SK-N-MC (cell line): ENCODE data around the gene SNX30.

Experiments
- DNase-seq: peaks from one replicate; pipeline ENCODE4 v3.0.0-alpha.2; 2011; ENCODE audit warnings: low read depth, low spot score
- H3K27ac ChIP-seq: fragments of 200-600 bp; sonication (generic); 2 replicates; pipeline ENCODE4 v1.5.1; 2016; ENCODE audit warnings: mixed run types
- H3K36me3 ChIP-seq: fragments of 200-600 bp; sonication (generic); 2 replicates; pipeline ENCODE4 v1.6.1; 2017; ENCODE audit warnings: antibody characterized with exemption, low read length, mixed read lengths; ENCODE audit not compliant: insufficient read depth
- H3K4me3 ChIP-seq: fragments of 200-600 bp; sonication (generic); 2 replicates; pipeline ENCODE4 v1.5.1; 2016
- H3K9ac ChIP-seq: fragments of 200-600 bp; sonication (generic); 2 replicates; pipeline ENCODE4 v1.8.0; 2017; ENCODE audit warnings: mixed run types, mixed read lengths; ENCODE audit not compliant: insufficient read length
- H3K9me3 ChIP-seq: fragments of 200-600 bp; sonication (generic); 2 replicates; pipeline ENCODE4 v1.6.1; 2017; ENCODE audit warnings: low read depth, mild to moderate bottlenecking, antibody characterized with exemption, low read length, moderate library complexity, mixed read lengths
- EZH2 ChIP-seq: fragments of 200-600 bp; sonication (generic); IDR thresholded peaks from one replicate; pipeline ENCODE4 v1.6.1; 2017; ENCODE audit warnings: antibody characterized with exemption
- FOXP2 ChIP-seq: optimal IDR thresholded peaks from 2 replicates; pipeline ENCODE3; 2011; ENCODE audit warnings: mild to moderate bottlenecking, moderate library complexity; ENCODE audit not compliant: insufficient read depth; ENCODE audit errors: extremely low read length, control extremely low read depth
- POLR2AphosphoS5 ChIP-seq: IDR thresholded peaks from 2 replicates; pipeline ENCODE4 v1.6.1; 2012; ENCODE audit warnings: mild to moderate bottlenecking, low read depth, low read length, borderline replicate concordance

Gene SNX30

GRCh38 chr9:112784020-112784785 lies 33.6 kb downstream of the SNX30 start:
- Histone ChIP-seq H3K27ac (no peak overlapping the region), H3K9ac (no peak overlapping the region), H3K4me3 (no peak overlapping the region), H3K9me3 (no peaks in the 10 kb centered on the region), H3K36me3 (no peaks in the 10 kb centered on the region)
- no peak for TF ChIP-seq EZH2
- TF ChIP-seq POLR2AphosphoS5 = no peak
- TF ChIP-seq FOXP2 = no peak
- DNase-seq = no peak

- H3K4me3 ChIP-seq = no peak overlapping the region
- no peak for TF ChIP-seq FOXP2
- TF ChIP-seq POLR2AphosphoS5 = no peak
- no peak for TF ChIP-seq EZH2
- no peaks in the 10 kb centered on the region for H3K9me3 ChIP-seq
- DNase-seq = no peak
- no peaks in the 10 kb centered on the region for H3K36me3 ChIP-seq
- H3K9ac ChIP-seq = no peak overlapping the region
- H3K27ac ChIP-seq = no peak overlapping the region
Observed at GRCh38 chr9:112785986-112786385, 35.4 kb downstream of the SNX30 start.

- no peak for DNase-seq
- Histone ChIP-seq H3K36me3 (no peaks in the 10 kb centered on the region), H3K4me3 (no peak overlapping the region), H3K9me3 (no peaks in the 10 kb centered on the region), H3K9ac (no peak overlapping the region), H3K27ac (no peak overlapping the region)
- no peak for TF ChIP-seq EZH2
Observed at GRCh38 chr9:112786829-112787520, 36.4 kb downstream of the SNX30 start.

- no peak overlapping the region for H3K9ac ChIP-seq
- TF ChIP-seq POLR2AphosphoS5 (no peak), EZH2 (no peak), FOXP2 (no peak)
- DNase-seq = no peak
- H3K36me3 ChIP-seq = no peaks in the 10 kb centered on the region
- no peaks in the 10 kb centered on the region for H3K9me3 ChIP-seq
- no peak overlapping the region for H3K27ac ChIP-seq
- H3K4me3 ChIP-seq = no peak overlapping the region
Observed at GRCh38 chr9:112787978-112788377, 37.4 kb downstream of the SNX30 start.

GRCh38 chr9:112789473-112789872 lies 38.9 kb downstream of the SNX30 start:
- H3K9me3 ChIP-seq = no peaks in the 10 kb centered on the region
- H3K27ac ChIP-seq = no peak overlapping the region
- H3K36me3 ChIP-seq = no peaks in the 10 kb centered on the region
- DNase-seq = no peak
- no peak overlapping the region for H3K9ac ChIP-seq
- TF ChIP-seq FOXP2 (no peak), EZH2 (no peak), POLR2AphosphoS5 (no peak)
- no peak overlapping the region for H3K4me3 ChIP-seq

- H3K4me3 ChIP-seq = no peak overlapping the region
- DNase-seq = no peak
- TF ChIP-seq POLR2AphosphoS5 = no peak
- no peak for TF ChIP-seq FOXP2
- no peak for TF ChIP-seq EZH2
- no peak overlapping the region for H3K9ac ChIP-seq
- no peak overlapping the region for H3K27ac ChIP-seq
- H3K9me3 ChIP-seq = no peaks in the 10 kb centered on the region
- H3K36me3 ChIP-seq = no peaks in the 10 kb centered on the region
Observed at GRCh38 chr9:112789891-112790774, 39.6 kb downstream of the SNX30 start.

- H3K4me3 ChIP-seq = no peak overlapping the region
- H3K9me3 ChIP-seq = no peaks in the 10 kb centered on the region
- no peak for DNase-seq
- H3K27ac ChIP-seq = no peak overlapping the region
- TF ChIP-seq POLR2AphosphoS5 = no peak
- TF ChIP-seq EZH2 = no peak
- no peak for TF ChIP-seq FOXP2
- no peaks in the 10 kb centered on the region for H3K36me3 ChIP-seq
- no peak overlapping the region for H3K9ac ChIP-seq
Observed at GRCh38 chr9:112792670-112793069, 42.1 kb downstream of the SNX30 start.

- TF ChIP-seq POLR2AphosphoS5 (no peak), EZH2 (no peak), FOXP2 (no peak)
- Histone ChIP-seq H3K9ac (no peak overlapping the region), H3K4me3 (no peak overlapping the region), H3K36me3 (no peaks in the 10 kb centered on the region), H3K27ac (no peak overlapping the region), H3K9me3 (no peaks in the 10 kb centered on the region)
- peak; percentile 16 for DNase-seq
Observed at GRCh38 chr9:112793213-112793810, 42.8 kb downstream of the SNX30 start.

- Histone ChIP-seq H3K4me3 (no peak overlapping the region), H3K9me3 (no peaks in the 10 kb centered on the region), H3K27ac (no peak overlapping the region), H3K36me3 (no peaks in the 10 kb centered on the region), H3K9ac (no peak overlapping the region)
- TF ChIP-seq POLR2AphosphoS5 (no peak), FOXP2 (no peak), EZH2 (no peak)
- DNase-seq = no peak
Observed at GRCh38 chr9:112794731-112795130, 44.2 kb downstream of the SNX30 start.
